Neural cell (in vitro differentiated cells): ENCODE results near the gene KIAA1210. TPM values are rescaled to one million over a fixed set of nuclear protein-coding genes. Genes with fewer than 3 reads are reported as not detected.

Experiments
- H2AFZ ChIP-seq: fragments of 200-600, 300-800 bp; sonication (generic), shearing (Covaris generic); 2 replicates; pipeline ENCODE4 v1.6.0; 2014; ENCODE audit warnings: low read depth, mild to moderate bottlenecking, antibody characterized with exemption, low read length, moderate library complexity
- H3F3A ChIP-seq: fragments of 200-600 bp; shearing (Covaris generic); 2 replicates; pipeline ENCODE4 v1.6.1; 2016; ENCODE audit warnings: mild to moderate bottlenecking, moderate library complexity, mixed read lengths, antibody characterized with exemption, low read length; ENCODE audit not compliant: insufficient read depth, poor library complexity, severe bottlenecking
- H3K27ac ChIP-seq: fragments of 200-600, 300-800 bp; sonication (generic), shearing (Covaris generic); 2 replicates; pipeline ENCODE4 v1.5.1; 2014; ENCODE audit warnings: mild to moderate bottlenecking, low read length, moderate library complexity
- H3K27me3 ChIP-seq: fragments of 300-800, 200-600 bp; sonication (generic), shearing (Covaris generic); 2 replicates; pipeline ENCODE4 v1.6.0; 2014; ENCODE audit warnings: mild to moderate bottlenecking, low read depth, low read length, moderate library complexity; ENCODE audit not compliant: insufficient read depth
- H3K36me3 ChIP-seq: fragments of 300-800, 200-600 bp; sonication (generic), shearing (Covaris generic); 2 replicates; pipeline ENCODE4 v1.5.1; 2014; ENCODE audit warnings: mild to moderate bottlenecking, antibody characterized with exemption, low read length, moderate library complexity; ENCODE audit not compliant: insufficient read depth
- H3K4me2 ChIP-seq: fragments of 300-800, 200-600 bp; sonication (generic), shearing (Covaris generic); 2 replicates; pipeline ENCODE4 v1.6.0; 2014; ENCODE audit warnings: mild to moderate bottlenecking, low read length
- H3K4me3 ChIP-seq: fragments of 300-800, 200-600 bp; sonication (generic), shearing (Covaris generic); 2 replicates; pipeline ENCODE4 v1.5.1; 2014; ENCODE audit warnings: mild to moderate bottlenecking, low read length, moderate library complexity
- H3K79me2 ChIP-seq: fragments of 200-600 bp; shearing (Covaris generic); replicated peaks from 2 replicates; pipeline ENCODE4 v1.6.0; 2014; ENCODE audit warnings: mild to moderate bottlenecking, low read length, moderate library complexity; ENCODE audit not compliant: insufficient read depth
- H3K9ac ChIP-seq: fragments of 300-800, 200-600 bp; sonication (generic), shearing (Covaris generic); 2 replicates; pipeline ENCODE4 v1.6.1; 2016; ENCODE audit warnings: mild to moderate bottlenecking, low read length, mixed read lengths
- H3K9me2 ChIP-seq: fragments of 200-600 bp; shearing (Covaris generic); 2 replicates; pipeline ENCODE4 v1.6.1; 2016; ENCODE audit warnings: mild to moderate bottlenecking, low read length, mixed read lengths; ENCODE audit not compliant: insufficient read depth
- H3K9me3 ChIP-seq: fragments of 200-600, 300-800 bp; sonication (generic), shearing (Covaris generic); 2 replicates; pipeline ENCODE4 v1.6.1; 2016; ENCODE audit warnings: mild to moderate bottlenecking, mixed run types, low read length, moderate library complexity, mixed read lengths
- H4K20me1 ChIP-seq: fragments of 200-600 bp; shearing (Covaris generic); 2 replicates; pipeline ENCODE4 v1.6.1; 2016; ENCODE audit warnings: mild to moderate bottlenecking, mixed run types; ENCODE audit not compliant: insufficient read depth
- EP300 ChIP-seq: fragments of 450-650 bp; conservative IDR thresholded peaks from 2 replicates; pipeline ENCODE4 v1.6.1; 2014; ENCODE audit warnings: antibody characterized with exemption, mild to moderate bottlenecking, moderate library complexity; ENCODE audit not compliant: poor library complexity, severe bottlenecking
- EZH2 ChIP-seq: fragments of 200-600, 300-800 bp; shearing (Covaris generic), sonication (generic); IDR thresholded peaks from 2 replicates; pipeline ENCODE4 v1.6.1; 2014; ENCODE audit warnings: antibody characterized with exemption, low read length, borderline replicate concordance, mild to moderate bottlenecking; ENCODE audit not compliant: insufficient read depth, poor library complexity, severe bottlenecking
- MXI1 ChIP-seq: fragments of 450-650 bp; conservative IDR thresholded peaks from 2 replicates; pipeline ENCODE4 v1.6.1; 2014; ENCODE audit warnings: antibody characterized with exemption, mild to moderate bottlenecking; ENCODE audit not compliant: poor library complexity, severe bottlenecking
- POLR2AphosphoS5 ChIP-seq: IDR thresholded peaks from 2 replicates; pipeline ENCODE4 v1.6.1; 2012
- RAD21 ChIP-seq: fragments of 450-650 bp; conservative IDR thresholded peaks from 2 replicates; pipeline ENCODE4 v1.6.1; 2014; ENCODE audit warnings: antibody characterized with exemption, mild to moderate bottlenecking, moderate library complexity
- SMC3 ChIP-seq: fragments of 450-650 bp; conservative IDR thresholded peaks from 2 replicates; pipeline ENCODE4 v1.6.1; 2014; ENCODE audit warnings: antibody characterized with exemption, mild to moderate bottlenecking, moderate library complexity; ENCODE audit not compliant: poor library complexity
- TAF1 ChIP-seq: IDR thresholded peaks from 2 replicates; pipeline ENCODE4 v1.6.1; 2012; ENCODE audit warnings: low read depth
- polyA plus RNA-seq: library from polyadenylated mRNA; depleted of rRNA; stranded (reverse); fragments of >200 nt; gene quantifications from 2 replicates; pipeline ENCODE4 v1.2.3, GENCODE V29; 2014
- TF ChIP-seq, protein P1 (sequence below): IDR thresholded peaks from 2 replicates; pipeline ENCODE4 v1.6.1; 2012; ENCODE audit warnings: borderline replicate concordance
- TF ChIP-seq, protein P2 (sequence below): fragments of 450-650 bp; IDR thresholded peaks from 2 replicates; pipeline ENCODE4 v1.5.1; 2014; ENCODE audit warnings: antibody characterized with exemption, mild to moderate bottlenecking, moderate library complexity; ENCODE audit not compliant: poor library complexity, severe bottlenecking

The KIAA1210 gene
- polyA plus RNA-seq, 1 donor from 2014 or later: not detected

DNA sequence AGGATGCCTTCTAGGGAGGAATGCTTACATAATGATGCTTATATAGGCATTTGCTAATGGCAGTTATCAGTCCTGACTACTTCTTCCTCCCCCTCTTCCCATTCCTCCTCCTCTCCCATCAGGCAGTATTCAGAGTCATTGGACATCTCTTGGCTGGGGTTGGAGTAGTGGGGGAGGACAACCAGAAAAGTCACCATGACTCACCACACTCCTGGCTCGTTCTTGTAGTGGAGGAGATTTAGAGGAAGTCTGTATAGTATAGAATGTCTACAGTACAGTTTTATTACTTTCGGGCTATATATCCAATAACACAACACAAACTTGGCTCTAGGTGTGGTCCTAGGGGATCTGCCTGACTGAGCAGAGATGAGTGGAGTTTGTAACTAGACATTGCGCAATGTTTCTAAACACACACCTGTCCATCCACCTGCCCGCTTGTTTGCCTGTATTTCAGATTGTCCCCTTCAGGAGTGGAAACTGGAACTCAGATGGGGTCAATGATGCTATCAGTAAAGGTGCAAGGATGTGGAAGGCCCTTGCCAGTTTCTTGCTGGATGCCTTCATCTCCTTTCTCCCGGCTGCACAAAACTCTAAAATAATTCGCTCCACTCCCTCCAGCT, 27.9 kb upstream of the KIAA1210 start:
- no peaks in the 10 kb centered on the region for H3F3A ChIP-seq
- no peaks in the 10 kb centered on the region for H3K36me3 ChIP-seq
- H3K9ac ChIP-seq: no peak overlapping the region
- H2AFZ ChIP-seq: no peak overlapping the region
- no peaks in the 10 kb centered on the region for H4K20me1 ChIP-seq
- no peaks in the 10 kb centered on the region for H3K9me2 ChIP-seq
- no peaks in the 10 kb centered on the region for H3K27me3 ChIP-seq
- no peak overlapping the region for H3K4me3 ChIP-seq
- H3K4me2 ChIP-seq: no peak overlapping the region
- H3K9me3 ChIP-seq: no peaks in the 10 kb centered on the region
- H3K27ac ChIP-seq: no peak overlapping the region
- TF ChIP-seq, protein P1, sequence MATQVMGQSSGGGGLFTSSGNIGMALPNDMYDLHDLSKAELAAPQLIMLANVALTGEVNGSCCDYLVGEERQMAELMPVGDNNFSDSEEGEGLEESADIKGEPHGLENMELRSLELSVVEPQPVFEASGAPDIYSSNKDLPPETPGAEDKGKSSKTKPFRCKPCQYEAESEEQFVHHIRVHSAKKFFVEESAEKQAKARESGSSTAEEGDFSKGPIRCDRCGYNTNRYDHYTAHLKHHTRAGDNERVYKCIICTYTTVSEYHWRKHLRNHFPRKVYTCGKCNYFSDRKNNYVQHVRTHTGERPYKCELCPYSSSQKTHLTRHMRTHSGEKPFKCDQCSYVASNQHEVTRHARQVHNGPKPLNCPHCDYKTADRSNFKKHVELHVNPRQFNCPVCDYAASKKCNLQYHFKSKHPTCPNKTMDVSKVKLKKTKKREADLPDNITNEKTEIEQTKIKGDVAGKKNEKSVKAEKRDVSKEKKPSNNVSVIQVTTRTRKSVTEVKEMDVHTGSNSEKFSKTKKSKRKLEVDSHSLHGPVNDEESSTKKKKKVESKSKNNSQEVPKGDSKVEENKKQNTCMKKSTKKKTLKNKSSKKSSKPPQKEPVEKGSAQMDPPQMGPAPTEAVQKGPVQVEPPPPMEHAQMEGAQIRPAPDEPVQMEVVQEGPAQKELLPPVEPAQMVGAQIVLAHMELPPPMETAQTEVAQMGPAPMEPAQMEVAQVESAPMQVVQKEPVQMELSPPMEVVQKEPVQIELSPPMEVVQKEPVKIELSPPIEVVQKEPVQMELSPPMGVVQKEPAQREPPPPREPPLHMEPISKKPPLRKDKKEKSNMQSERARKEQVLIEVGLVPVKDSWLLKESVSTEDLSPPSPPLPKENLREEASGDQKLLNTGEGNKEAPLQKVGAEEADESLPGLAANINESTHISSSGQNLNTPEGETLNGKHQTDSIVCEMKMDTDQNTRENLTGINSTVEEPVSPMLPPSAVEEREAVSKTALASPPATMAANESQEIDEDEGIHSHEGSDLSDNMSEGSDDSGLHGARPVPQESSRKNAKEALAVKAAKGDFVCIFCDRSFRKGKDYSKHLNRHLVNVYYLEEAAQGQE: no peak
- TF ChIP-seq POLR2AphosphoS5: no peak
- no peak for TF ChIP-seq TAF1
- no peak for TF ChIP-seq EP300
- TF ChIP-seq SMC3: no peak
- TF ChIP-seq EZH2: no peak
- TF ChIP-seq RAD21: no peak
- TF ChIP-seq, protein P2, sequence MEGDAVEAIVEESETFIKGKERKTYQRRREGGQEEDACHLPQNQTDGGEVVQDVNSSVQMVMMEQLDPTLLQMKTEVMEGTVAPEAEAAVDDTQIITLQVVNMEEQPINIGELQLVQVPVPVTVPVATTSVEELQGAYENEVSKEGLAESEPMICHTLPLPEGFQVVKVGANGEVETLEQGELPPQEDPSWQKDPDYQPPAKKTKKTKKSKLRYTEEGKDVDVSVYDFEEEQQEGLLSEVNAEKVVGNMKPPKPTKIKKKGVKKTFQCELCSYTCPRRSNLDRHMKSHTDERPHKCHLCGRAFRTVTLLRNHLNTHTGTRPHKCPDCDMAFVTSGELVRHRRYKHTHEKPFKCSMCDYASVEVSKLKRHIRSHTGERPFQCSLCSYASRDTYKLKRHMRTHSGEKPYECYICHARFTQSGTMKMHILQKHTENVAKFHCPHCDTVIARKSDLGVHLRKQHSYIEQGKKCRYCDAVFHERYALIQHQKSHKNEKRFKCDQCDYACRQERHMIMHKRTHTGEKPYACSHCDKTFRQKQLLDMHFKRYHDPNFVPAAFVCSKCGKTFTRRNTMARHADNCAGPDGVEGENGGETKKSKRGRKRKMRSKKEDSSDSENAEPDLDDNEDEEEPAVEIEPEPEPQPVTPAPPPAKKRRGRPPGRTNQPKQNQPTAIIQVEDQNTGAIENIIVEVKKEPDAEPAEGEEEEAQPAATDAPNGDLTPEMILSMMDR: no peak
- TF ChIP-seq MXI1: no peak
- H3K79me2 ChIP-seq: no peaks in the 10 kb centered on the region

DNA sequence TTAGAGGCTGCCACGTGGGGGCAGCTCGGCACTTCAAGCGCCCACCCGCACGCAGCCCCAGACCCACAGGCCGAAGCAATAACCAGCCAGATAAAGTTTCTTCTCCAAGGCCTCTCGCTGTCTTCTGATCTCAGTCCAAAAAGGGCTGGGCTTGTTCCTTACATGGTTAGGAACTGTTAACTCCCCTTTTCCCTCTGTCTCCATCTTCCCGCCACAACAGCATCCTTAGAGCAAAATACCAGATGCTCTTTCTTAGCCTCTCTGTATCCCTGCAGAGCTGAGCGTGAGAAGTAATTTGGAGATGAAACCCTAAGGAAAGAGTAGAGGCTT, 23.4 kb upstream of the KIAA1210 start:
- Histone ChIP-seq H2AFZ (no peak overlapping the region), H3K4me2 (no peak overlapping the region), H3K4me3 (no peak overlapping the region)

More for the DNA sequence above, 23.4 kb upstream of the KIAA1210 start:
- TF ChIP-seq TAF1: no peak
- no peak for TF ChIP-seq MXI1
- no peak for TF ChIP-seq EZH2
- TF ChIP-seq, protein P1: no peak
- TF ChIP-seq, protein P2: no peak
- no peak for TF ChIP-seq POLR2AphosphoS5
- H3K9me2 ChIP-seq: no peaks in the 10 kb centered on the region
- no peaks in the 10 kb centered on the region for H4K20me1 ChIP-seq
- H3F3A ChIP-seq: no peaks in the 10 kb centered on the region
- no peaks in the 10 kb centered on the region for H3K9me3 ChIP-seq
- H3K27me3 ChIP-seq: no peaks in the 10 kb centered on the region
- no peaks in the 10 kb centered on the region for H3K36me3 ChIP-seq
- no peak overlapping the region for H3K9ac ChIP-seq
- H3K27ac ChIP-seq: no peak overlapping the region
- H3K79me2 ChIP-seq: no peaks in the 10 kb centered on the region
